Gastroesophageal sphincter (tissue), 3 donors: Measurements from ENCODE around the gene NTRK1.
"Not testable (repeated sequence)": the region's sequence is repeated elsewhere in the genome, so short reads cannot be mapped to it uniquely, and the experiment has no call there.

ENCODE experiments used
- EP300 ChIP-seq: sonication (generic); formaldehyde crosslinking; IDR thresholded peaks from one replicate; pipeline ENCODE4 v1.6.1; 2017; ENCODE audit warnings: antibody characterized with exemption, mild to moderate bottlenecking
- POLR2A ChIP-seq, 2 donors: fragments of 450-650 bp; IDR thresholded peaks; one replicate each; pipeline ENCODE4 v1.6.1; 2017; ENCODE audit warnings: antibody characterized with exemption in 2 of 2, mild to moderate bottlenecking in 2 of 2, moderate library complexity in 1 of 2
- POLR2AphosphoS5 ChIP-seq: sonication (generic); formaldehyde crosslinking; IDR thresholded peaks from one replicate; pipeline ENCODE4 v1.6.1; 2017; ENCODE audit warnings: antibody characterized with exemption
- TF ChIP-seq, protein P1 (sequence below), 4 experiments: fragments of 200-600 bp in 2 of 4; fragments of 450-650 bp in 2 of 4; sonication (generic) in 1 of 4; IDR thresholded peaks; one replicate each; pipeline ENCODE4 v1.5.1; 2017 to 2019; ENCODE audit warnings: antibody characterized with exemption in 4 of 4, mild to moderate bottlenecking in 2 of 4, moderate library complexity in 2 of 4

DNA sequence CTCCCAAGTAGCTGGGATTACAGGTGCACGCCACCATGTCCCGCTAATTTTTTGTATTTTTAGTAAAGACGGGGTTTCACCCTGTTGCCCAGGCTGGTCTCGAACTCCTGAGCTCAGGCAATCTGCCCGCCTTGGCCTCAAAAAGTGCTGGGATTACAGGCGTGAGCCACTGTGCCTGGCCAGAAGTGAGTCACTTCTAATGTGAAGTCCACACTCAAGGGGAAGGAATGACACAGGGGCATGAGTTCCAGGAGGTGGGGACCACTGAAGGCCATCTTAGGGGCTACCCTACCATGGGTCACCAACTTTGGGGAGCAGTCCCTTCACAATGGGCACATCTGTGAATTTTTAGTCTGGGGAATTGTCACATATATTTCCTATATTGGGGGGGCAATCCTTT is 66.0 kb downstream of the NTRK1 start:
- TF ChIP-seq POLR2A (IDR thresholded peaks at IDR 0.05); EP300; POLR2AphosphoS5: not testable (repeated sequence)
- TF ChIP-seq, protein P1, sequence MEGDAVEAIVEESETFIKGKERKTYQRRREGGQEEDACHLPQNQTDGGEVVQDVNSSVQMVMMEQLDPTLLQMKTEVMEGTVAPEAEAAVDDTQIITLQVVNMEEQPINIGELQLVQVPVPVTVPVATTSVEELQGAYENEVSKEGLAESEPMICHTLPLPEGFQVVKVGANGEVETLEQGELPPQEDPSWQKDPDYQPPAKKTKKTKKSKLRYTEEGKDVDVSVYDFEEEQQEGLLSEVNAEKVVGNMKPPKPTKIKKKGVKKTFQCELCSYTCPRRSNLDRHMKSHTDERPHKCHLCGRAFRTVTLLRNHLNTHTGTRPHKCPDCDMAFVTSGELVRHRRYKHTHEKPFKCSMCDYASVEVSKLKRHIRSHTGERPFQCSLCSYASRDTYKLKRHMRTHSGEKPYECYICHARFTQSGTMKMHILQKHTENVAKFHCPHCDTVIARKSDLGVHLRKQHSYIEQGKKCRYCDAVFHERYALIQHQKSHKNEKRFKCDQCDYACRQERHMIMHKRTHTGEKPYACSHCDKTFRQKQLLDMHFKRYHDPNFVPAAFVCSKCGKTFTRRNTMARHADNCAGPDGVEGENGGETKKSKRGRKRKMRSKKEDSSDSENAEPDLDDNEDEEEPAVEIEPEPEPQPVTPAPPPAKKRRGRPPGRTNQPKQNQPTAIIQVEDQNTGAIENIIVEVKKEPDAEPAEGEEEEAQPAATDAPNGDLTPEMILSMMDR (IDR thresholded peaks at IDR 0.05) = not testable (repeated sequence)
